SU-DHL-6 (cell line): ENCODE data around the gene NOX3.

Experiments
- H2AFZ ChIP-seq: fragments of 200-600 bp; sonication (generic); 2 replicates; pipeline ENCODE4 v1.6.1; 2014; ENCODE audit warnings: low read depth, mild to moderate bottlenecking, moderate library complexity, mixed read lengths, antibody characterized with exemption, low read length; ENCODE audit not compliant: severe bottlenecking
- H3F3A ChIP-seq: fragments of 200-600 bp; shearing (Covaris generic); 2 replicates; pipeline ENCODE4 v1.6.0; 2016; ENCODE audit warnings: antibody characterized with exemption, mild to moderate bottlenecking; ENCODE audit not compliant: insufficient read depth
- H3K27ac ChIP-seq: fragments of 200-600 bp; sonication (generic); 2 replicates; pipeline ENCODE4 v1.5.1; 2016; ENCODE audit warnings: low read depth, mild to moderate bottlenecking, low read length, moderate library complexity, mixed read lengths
- H3K27me3 ChIP-seq: fragments of 200-600 bp; sonication (generic), shearing (Covaris generic); 2 replicates; pipeline ENCODE4 v1.6.0; 2014; ENCODE audit warnings: mild to moderate bottlenecking, low read length
- H3K36me3 ChIP-seq: fragments of 200-600 bp; sonication (generic); 2 replicates; pipeline ENCODE4 v1.6.1; 2014; ENCODE audit warnings: mild to moderate bottlenecking, low read length, mixed read lengths
- H3K4me2 ChIP-seq: fragments of 300-600, 200-600 bp; shearing (Covaris generic), sonication (generic); 2 replicates; pipeline ENCODE4 v1.6.0; 2014; ENCODE audit warnings: low read length, low read depth, mild to moderate bottlenecking; ENCODE audit not compliant: poor library complexity, severe bottlenecking
- H3K4me3 ChIP-seq: fragments of 200-600 bp; sonication (generic); 2 replicates; pipeline ENCODE4 v1.5.1; 2014; ENCODE audit warnings: antibody characterized with exemption, low read length, mild to moderate bottlenecking, mixed read lengths; ENCODE audit not compliant: insufficient read depth, poor library complexity, severe bottlenecking
- H3K79me2 ChIP-seq: fragments of 200-600 bp; sonication (generic); 2 replicates; pipeline ENCODE4 v1.6.1; 2014; ENCODE audit warnings: mild to moderate bottlenecking, low read length, moderate library complexity; ENCODE audit not compliant: insufficient read depth
- H3K9ac ChIP-seq: fragments of 200-600 bp; sonication (generic); 2 replicates; pipeline ENCODE4 v1.7.0; 2014; ENCODE audit warnings: mild to moderate bottlenecking, low read length
- H3K9me2 ChIP-seq: fragments of 200-600 bp; sonication (generic); replicated peaks from 2 replicates; pipeline ENCODE4 v1.6.1; 2014; ENCODE audit warnings: low read length; ENCODE audit not compliant: insufficient read depth
- H3K9me3 ChIP-seq: fragments of 200-600 bp; sonication (generic); 2 replicates; pipeline ENCODE4 v1.6.1; 2014; ENCODE audit warnings: low read length, mixed read lengths; ENCODE audit not compliant: insufficient read depth
- H4K20me1 ChIP-seq: fragments of 200-600 bp; sonication (generic); 2 replicates; pipeline ENCODE4 v1.6.1; 2014; ENCODE audit warnings: low read depth, mild to moderate bottlenecking, antibody characterized with exemption, low read length, moderate library complexity, mixed read lengths
- EZH2phosphoT487 ChIP-seq: fragments of 200-600 bp; sonication (generic), shearing (Covaris generic); conservative IDR thresholded peaks from 2 replicates; pipeline ENCODE4 v1.6.1; 2018; ENCODE audit warnings: mild to moderate bottlenecking, antibody characterized with exemption, low read length, moderate library complexity, mixed read lengths
- TF ChIP-seq, protein P1 (sequence below): fragments of 200-600 bp; sonication (generic); IDR thresholded peaks from one replicate; pipeline ENCODE4 v1.5.1; 2017; ENCODE audit warnings: antibody characterized with exemption, mild to moderate bottlenecking, low read length, moderate library complexity; ENCODE audit not compliant: insufficient read depth, poor library complexity, severe bottlenecking

NOX3 gene

DNA sequence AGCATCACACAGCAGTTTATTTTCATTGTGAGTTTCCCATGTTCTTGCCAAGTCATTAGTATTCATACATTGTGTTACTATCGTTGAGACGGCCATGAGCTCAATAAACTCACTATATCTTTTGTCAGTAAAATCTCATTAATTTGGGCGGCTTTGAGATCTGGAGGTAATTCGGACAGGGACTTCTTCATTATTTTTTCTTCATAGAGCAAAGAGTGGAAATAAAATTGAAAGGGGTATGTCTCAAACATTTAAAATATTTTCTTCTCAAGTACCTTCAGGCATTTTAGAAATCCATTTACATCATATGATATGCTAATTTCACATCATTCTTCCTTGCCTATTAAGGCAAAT, 14.6 kb downstream of the NOX3 start:
- no peak overlapping the region for H3K27ac ChIP-seq
- H3K36me3 ChIP-seq, result no peaks in the 10 kb centered on the region
- no peaks in the 10 kb centered on the region for H3F3A ChIP-seq
- TF ChIP-seq, protein P1, sequence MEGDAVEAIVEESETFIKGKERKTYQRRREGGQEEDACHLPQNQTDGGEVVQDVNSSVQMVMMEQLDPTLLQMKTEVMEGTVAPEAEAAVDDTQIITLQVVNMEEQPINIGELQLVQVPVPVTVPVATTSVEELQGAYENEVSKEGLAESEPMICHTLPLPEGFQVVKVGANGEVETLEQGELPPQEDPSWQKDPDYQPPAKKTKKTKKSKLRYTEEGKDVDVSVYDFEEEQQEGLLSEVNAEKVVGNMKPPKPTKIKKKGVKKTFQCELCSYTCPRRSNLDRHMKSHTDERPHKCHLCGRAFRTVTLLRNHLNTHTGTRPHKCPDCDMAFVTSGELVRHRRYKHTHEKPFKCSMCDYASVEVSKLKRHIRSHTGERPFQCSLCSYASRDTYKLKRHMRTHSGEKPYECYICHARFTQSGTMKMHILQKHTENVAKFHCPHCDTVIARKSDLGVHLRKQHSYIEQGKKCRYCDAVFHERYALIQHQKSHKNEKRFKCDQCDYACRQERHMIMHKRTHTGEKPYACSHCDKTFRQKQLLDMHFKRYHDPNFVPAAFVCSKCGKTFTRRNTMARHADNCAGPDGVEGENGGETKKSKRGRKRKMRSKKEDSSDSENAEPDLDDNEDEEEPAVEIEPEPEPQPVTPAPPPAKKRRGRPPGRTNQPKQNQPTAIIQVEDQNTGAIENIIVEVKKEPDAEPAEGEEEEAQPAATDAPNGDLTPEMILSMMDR, result no peak
- no peak for TF ChIP-seq EZH2phosphoT487
- no peaks in the 10 kb centered on the region for H3K79me2 ChIP-seq
- no peaks in the 10 kb centered on the region for H4K20me1 ChIP-seq
- no peaks in the 10 kb centered on the region for H3K9me2 ChIP-seq
- no peak overlapping the region for H3K4me3 ChIP-seq
- no peaks in the 10 kb centered on the region for H3K9me3 ChIP-seq
- H2AFZ ChIP-seq, result no peak overlapping the region
- no peaks in the 10 kb centered on the region for H3K27me3 ChIP-seq
- no peak overlapping the region for H3K9ac ChIP-seq
- no peak overlapping the region for H3K4me2 ChIP-seq

DNA sequence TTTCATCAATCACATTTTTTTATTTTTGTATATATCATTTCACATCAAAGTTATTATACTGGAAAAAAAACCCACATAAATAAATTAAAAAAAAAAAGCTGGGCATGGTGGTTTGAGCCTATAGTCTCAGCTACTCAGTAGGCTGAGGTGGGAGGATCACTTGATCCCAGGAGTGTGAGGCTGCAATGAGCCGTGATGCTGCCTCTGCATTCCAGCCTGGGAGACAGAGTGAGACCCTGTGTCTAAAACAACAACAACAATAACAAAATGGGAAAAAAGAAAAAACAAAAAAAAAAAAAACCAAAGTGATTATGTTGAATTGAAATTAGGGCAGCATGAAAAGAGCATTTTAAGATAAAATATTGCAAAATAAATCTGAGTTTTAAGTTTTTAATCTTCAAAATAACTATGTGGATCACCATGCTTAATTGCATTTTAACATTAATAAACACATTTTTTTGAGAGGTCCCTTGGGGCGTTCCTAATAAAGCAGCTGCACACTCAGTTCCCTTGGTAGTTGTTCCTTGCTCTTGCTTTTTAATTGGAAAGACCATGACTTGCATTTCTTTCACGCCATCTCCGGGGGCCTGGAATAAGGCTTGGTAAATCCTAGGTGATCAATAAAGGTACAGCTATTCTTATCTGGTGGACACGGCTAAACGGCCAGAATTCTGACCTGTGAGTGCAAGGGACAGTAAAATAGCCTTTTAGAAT, 15.1 kb downstream of the NOX3 start:
- peak overlapping the region; percentile 68 for H3K27ac ChIP-seq
- no peaks in the 10 kb centered on the region for H3K9me2 ChIP-seq
- no peaks in the 10 kb centered on the region for H4K20me1 ChIP-seq
- peak overlapping the region; percentile 72 for H2AFZ ChIP-seq
- no peaks in the 10 kb centered on the region for H3F3A ChIP-seq
- H3K27me3 ChIP-seq, result no peaks in the 10 kb centered on the region
- peak overlapping the region; percentile 29 for H3K4me3 ChIP-seq
- H3K36me3 ChIP-seq, result no peaks in the 10 kb centered on the region
- no peak for TF ChIP-seq EZH2phosphoT487
- TF ChIP-seq, protein P1, result no peak
- H3K79me2 ChIP-seq, result no peaks in the 10 kb centered on the region
- H3K9ac ChIP-seq, result peak overlapping the region; percentile 45
- H3K4me2 ChIP-seq, result peak overlapping the region; percentile 62
- H3K9me3 ChIP-seq, result no peaks in the 10 kb centered on the region

DNA sequence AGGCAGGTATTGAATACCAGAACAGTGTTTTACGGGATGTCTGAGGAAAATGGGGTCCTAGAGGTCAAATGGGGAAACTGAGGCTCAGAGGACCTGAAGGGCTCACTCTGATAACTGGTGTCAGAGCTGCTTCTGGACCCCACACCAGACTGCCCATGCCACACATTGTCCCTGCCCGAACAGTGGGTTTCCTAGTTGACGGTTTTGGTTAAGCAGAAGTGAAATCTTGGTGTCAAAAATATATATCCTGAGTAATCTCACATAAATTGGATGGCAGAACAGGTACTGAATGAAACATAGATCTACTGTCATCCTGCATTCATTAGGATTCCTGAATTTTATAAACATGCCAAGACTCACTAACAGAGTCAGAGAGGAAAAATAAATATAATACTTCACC, 16.3 kb downstream of the NOX3 start:
- H3K27me3 ChIP-seq, result no peaks in the 10 kb centered on the region
- no peaks in the 10 kb centered on the region for H4K20me1 ChIP-seq
- H3K27ac ChIP-seq, result peak overlapping the region; percentile 68
- H3K4me3 ChIP-seq, result peak overlapping the region; percentile 29
- TF ChIP-seq EZH2phosphoT487, result no peak
- TF ChIP-seq, protein P1, result no peak
- peak overlapping the region; percentile 45 for H3K9ac ChIP-seq
- H3K4me2 ChIP-seq, result peak overlapping the region; percentile 62
- no peaks in the 10 kb centered on the region for H3K36me3 ChIP-seq
- no peaks in the 10 kb centered on the region for H3K9me2 ChIP-seq
- H3K9me3 ChIP-seq, result no peaks in the 10 kb centered on the region
- H3K79me2 ChIP-seq, result no peaks in the 10 kb centered on the region
- no peaks in the 10 kb centered on the region for H3F3A ChIP-seq
- H2AFZ ChIP-seq, result peak overlapping the region; percentile 72
